Stomach (tissue), 4 donors: Measurements from ENCODE around the gene MEGF10.

ENCODE experiments used
- EP300 ChIP-seq: sonication (generic); formaldehyde crosslinking; IDR thresholded peaks from one replicate; pipeline ENCODE4 v1.6.1; 2017; ENCODE audit warnings: antibody characterized with exemption
- TF ChIP-seq, protein P1 (sequence below), 7 experiments: fragments of 450-650 bp in 4 of 7; fragments of 200-600 bp in 3 of 7; sonication (generic) in 3 of 7; IDR thresholded peaks; one replicate each; pipeline ENCODE4 v1.5.1; 2016 to 2019; ENCODE audit warnings: antibody characterized with exemption in 7 of 7, control low read depth in 2 of 7, mild to moderate bottlenecking in 1 of 7

DNA sequence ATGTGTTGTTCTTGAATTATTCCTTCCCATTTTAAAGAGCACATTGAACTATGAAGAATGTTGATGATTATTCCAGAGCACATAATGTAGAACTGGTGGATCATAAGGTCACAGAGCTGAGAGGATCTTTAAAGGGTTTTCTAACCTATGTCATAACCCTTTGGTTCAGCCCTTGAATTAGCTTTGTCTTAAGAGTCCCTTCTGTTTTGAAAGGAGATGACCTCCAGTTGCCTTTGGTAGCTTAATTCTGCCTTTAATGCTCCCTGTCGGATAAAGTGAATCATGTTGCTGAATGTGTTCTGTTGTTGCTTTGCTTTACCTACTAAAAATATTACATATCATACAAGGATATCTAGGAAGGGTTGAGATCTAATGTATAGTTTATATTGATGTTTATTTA is 127.8 kb downstream of the MEGF10 start:
- TF ChIP-seq, protein P1, sequence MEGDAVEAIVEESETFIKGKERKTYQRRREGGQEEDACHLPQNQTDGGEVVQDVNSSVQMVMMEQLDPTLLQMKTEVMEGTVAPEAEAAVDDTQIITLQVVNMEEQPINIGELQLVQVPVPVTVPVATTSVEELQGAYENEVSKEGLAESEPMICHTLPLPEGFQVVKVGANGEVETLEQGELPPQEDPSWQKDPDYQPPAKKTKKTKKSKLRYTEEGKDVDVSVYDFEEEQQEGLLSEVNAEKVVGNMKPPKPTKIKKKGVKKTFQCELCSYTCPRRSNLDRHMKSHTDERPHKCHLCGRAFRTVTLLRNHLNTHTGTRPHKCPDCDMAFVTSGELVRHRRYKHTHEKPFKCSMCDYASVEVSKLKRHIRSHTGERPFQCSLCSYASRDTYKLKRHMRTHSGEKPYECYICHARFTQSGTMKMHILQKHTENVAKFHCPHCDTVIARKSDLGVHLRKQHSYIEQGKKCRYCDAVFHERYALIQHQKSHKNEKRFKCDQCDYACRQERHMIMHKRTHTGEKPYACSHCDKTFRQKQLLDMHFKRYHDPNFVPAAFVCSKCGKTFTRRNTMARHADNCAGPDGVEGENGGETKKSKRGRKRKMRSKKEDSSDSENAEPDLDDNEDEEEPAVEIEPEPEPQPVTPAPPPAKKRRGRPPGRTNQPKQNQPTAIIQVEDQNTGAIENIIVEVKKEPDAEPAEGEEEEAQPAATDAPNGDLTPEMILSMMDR (IDR thresholded peaks at IDR 0.05) = no peak
- TF ChIP-seq EP300 = no peak
